Stimulated activated CD4-positive, alpha-beta T cell treated with anti-CD3 and anti-CD28 coated beads, Interleukin-1b, Interleukin-23, amount 100 ng/mL, for 24 hours (primary cell): Measurements from ENCODE around the gene FAM180B.
"Not testable (repeated sequence)": the region's sequence is repeated elsewhere in the genome, so short reads cannot be mapped to it uniquely, and the experiment has no call there.

Experiments
- DNase-seq, 4 experiments: peaks; one replicate each; pipeline ENCODE4 v3.0.0-alpha.2; 2020; ENCODE audit warnings: low read depth in 4 of 4, low spot score in 1 of 4

The FAM180B gene, protein sequence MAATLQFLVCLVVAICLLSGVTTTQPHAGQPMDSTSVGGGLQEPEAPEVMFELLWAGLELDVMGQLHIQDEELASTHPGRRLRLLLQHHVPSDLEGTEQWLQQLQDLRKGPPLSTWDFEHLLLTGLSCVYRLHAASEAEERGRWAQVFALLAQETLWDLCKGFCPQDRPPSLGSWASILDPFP

DNA sequence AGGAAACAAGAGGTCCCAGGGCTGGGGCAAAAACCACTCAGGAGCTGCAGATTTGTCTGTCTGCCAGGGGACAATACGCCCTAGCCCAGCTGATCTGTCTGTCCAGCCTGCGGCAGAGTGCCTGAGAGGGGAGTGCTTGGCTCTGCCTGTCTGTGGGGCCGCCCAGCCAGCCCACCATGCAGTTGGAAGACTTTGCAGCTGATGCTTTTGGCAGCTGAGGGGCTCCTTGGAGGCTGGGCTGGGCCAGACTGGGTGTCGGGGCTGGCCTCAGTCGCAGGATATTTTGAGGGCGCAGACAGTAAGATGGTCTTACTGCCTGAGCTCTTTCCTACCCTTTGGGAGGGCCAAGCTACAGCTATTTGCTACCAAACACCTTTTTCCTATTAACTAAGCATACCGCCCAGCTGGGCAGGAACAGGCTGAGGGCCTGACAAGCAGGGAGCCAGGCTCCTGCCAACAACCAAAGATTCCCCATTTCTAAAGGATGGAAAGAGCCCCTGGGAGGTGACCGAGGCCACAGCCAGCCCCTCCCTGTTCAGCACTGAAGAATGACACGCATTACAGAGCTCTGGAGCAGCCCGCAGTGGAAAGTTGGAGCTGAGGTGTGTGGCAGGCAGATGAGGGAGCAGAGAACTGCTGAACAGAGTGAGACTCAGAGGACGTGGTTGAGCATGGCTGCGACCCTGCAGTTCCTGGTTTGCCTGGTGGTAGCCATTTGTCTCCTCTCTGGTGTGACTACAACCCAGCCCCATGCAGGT, at the start of gene FAM180B:
FAM180B (plus strand) TSS at position 581 of the 758 bp plus-strand sequence; CDS start at position 672, 91 bp downstream.
- no peak for DNase-seq

DNA sequence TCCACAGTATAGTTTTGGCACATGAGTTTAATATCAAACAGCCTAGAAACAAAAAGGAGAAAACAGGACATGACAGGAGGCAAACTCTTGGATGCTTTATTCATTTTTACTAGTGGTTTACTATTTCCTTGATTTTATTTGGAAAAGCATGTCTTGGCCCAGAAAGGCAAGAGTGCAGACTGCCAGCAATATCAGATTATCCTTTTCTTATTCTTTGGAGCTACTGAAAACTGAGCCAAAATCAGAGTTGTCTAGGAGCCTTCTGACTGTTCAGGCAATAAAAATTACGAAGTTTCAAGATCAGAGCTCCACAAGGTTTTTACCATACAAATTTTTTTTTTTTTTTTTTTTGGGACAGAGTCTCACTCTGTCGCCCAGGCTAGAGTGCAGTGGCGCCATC, 49.6 kb upstream of the FAM180B start:
- no peak for DNase-seq

DNA sequence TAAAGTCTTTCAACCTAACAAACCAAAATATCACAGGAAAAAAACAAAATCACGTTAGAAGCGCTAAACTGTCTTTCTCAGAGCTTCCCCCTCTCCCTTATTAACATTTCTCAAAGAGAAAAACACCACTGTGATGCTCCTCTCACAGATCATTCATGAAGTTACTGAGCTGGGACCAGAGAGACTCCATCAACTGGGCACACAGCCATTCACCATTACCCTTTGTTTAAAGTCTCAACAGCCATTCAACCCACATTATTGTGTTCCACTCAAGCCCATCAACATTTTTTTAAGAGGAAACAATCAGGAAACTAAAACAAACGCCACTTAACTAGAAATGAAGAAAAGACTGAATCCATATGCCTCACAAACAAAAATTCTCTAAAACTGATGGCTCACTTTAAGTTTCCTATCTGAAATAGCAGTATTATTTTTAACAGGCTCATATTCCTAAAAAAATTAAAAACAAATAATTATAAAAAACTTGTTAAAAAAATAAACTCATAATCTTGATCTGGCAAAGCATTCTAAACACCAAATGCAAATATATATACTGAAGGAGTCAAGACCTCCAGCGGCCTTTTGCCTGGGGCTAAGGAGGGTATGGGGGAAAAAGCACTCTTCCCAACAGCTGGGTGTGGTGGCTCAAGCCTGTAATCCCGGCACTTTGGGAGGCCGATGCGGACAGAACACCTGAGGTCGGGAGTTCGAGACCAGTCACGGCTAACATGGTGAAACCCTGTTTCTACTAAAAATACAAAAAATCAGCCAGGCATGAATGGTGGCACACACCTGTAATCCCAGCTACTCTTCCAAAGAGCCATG, 47.5 kb upstream of the FAM180B start:
- DNase-seq: no peak

DNA sequence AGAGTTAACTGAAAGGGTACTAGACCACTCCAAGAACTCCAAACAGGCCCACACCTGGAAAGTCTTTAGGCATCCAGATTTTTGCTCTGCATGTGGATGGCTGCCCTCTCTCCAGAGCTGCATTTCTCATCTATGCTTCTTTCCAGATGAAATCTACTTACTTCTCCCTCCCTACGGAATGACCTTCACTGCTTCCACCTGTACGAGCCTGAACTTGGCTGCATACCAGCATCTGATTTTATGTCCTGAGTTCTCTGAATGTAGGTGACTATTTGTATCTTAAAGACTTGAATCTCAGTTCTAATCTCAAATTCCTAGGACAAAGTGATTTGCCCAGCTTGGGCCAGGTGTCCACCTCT, 46.8 kb upstream of the FAM180B start:
- DNase-seq: no peak

DNA sequence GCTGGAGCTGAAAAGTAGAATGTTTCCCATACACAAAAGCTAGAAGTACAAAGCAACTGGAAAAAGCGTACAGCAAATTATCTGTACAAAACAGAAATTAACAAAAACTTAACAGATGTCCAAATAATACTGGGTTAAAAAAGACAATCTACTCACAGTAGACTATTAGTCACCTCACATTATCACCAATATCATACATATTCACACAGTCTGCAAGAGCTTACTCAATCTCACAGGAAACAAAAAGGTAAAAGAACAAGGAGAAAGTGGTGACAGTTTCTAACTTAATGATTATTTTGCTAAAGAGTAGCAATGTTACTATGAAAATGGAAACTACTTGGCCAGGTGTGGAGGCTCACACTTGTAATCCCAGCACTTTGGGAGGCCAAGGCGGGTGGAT, 45.4 kb upstream of the FAM180B start:
- no peak for DNase-seq

DNA sequence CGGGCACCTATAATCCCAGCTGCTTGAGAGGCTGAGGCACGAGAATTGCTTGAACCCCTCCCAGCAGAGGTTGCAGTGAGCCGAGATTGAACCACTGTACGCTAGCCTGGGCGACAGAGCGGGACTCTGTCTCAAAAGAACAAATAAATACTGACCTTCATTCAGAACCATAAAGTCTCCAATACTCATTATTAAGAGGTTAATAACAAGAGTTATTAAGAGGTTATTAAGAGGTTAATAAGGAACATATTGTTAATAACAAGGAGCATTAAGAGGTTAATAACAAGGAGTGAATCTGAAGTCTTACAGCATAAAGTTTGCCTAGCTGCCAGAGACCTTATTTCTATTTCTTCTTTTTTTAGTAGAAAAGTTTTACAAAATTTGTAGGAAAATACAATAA, 41.2 kb upstream of the FAM180B start:
- no peak for DNase-seq

DNA sequence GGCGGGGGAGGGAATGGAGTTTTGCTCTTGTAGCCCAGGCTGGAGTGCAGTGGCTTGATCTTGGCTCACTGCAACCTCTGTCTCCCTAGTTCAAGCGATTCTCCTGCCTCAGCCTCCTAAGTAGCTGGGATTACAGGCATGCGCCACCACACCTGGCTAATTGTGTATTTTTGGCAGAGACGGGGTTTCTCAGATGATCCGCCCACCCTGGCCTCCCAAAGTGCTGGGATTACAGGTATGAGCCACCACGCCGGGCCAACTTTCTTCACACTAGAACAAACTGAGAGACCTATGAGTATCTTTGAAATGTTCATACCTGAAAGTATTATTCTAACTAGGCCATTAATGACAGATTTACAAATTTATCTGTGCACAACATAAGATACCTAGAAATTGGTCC, 40.2 kb upstream of the FAM180B start:
- not testable (repeated sequence) for DNase-seq

DNA sequence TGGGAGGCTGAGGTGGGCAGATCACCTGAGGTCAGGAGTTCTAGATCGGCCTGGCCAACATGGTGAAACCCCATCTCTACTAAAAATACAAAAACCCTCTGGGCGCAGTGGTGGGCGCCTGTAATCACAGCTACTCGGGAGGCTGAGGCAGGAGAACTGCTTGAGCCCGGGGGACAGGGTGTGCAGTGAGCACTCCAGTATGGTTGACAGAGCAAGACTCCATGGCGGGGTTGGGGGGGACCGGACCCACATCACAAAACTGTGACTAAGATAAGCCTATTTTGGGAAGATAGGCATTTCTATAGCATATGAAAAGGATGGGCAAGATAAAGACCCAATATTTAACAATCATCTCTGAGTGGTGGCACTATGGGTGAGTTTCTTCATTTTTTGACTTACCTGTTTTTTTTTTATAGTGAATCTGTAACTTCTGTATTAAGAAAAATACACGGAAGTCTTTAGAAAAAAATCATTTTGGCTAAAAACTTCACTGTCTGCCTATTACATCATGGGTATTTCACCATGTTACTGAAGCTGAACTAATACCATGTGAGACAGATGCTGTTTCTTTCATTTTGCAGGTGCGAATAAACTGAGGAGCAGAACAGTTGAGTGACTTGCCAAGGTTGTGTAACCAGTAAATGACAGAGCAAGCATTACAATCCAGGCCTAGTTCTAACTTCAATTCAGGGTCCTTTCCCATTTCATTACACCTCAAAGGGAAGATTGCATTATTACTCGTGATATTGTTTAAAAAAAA, 36.0 kb upstream of the FAM180B start:
- DNase-seq: no peak

DNA sequence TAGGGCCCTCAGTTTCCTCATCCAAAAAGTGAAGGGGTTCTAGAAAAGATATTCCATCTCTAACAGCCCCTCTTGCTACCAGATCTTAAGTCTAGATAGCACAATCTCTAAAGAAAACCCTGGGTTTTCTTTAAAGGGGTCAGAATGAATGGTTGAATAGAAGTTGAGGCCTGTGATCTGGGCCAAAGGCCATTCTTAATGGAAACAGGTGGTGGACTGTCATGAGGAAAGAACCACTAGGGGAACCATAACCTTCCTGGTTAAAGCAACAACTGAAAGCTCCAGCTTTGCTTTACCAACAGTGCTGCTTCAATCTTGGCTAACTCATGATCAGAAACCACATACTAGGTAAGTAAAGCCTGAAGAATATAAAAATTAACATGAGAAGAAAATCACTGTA, 35.4 kb upstream of the FAM180B start:
- no peak for DNase-seq

DNA sequence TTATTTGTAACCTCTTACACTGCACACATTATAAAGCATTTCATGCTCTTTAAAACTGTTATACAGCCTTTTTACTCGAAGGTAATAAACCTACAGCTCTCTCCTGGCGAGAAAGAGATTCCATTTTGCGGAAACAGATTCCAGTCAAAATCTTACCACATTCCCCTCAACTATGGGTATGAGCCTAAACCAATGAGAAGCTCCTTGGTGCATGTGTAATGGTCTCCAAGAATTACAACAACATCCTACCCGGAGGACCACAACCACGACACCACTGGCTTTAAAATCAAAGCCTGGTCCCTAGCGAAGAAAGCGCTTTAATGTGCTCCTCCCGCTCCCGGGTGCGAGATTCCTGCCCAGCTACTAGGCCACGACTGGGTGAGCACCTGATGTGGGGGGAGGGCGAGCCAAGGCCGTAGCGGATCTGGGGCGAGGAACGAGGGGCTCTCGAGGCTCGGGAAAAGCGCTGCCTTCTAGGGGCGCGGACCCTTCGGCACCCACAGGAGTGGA, 34.4 kb upstream of the FAM180B start:
- DNase-seq: no peak

DNA sequence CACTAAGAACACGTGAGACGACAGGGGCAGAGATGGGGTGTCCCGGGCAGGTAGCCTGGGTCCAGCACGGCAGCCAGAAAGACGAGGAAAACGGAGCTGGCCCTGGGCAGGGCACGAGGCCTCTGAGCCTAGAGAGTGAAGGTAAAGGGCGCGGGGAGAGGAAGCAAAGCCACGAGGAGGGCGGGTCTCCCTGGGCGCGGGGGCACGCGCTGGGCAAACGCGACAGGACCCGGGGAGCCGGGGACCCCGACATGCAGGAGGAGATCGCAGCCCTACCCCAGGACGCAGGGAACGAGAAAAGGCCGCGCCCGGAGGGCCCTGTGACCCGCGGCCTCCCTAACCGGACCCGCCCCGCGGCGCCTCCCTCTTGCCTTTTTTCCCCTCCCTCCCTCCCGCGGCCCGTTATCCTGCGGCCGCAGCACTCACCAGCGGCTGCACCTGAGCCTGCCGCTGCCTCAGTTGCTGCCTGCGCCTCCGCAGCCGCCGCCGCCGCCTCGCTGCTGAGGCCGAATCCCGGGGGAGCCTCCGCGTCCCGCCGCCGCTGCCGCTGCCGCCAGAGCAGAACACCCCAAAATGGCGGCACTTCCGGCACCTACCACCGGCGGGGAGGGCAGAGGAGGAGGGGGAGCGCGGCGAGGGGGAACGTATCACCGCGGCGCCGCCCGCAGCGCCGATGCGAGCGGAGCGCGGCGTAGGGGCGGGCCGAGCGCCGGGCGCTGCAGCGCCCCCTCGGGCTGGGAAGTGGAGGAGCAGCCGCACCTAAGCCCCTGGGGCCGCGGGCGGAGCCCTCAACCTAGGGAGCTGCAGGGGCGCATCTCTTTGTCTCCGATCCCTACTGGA, 33.7 kb upstream of the FAM180B start, which contains the start of gene CELF1:
CELF1 (minus strand) TSS at position 567 of the 840 bp plus-strand sequence. CDS start 53,609 bp downstream, outside the sequence.
- peak; percentile 74 to 90 (median 81) for DNase-seq

DNA sequence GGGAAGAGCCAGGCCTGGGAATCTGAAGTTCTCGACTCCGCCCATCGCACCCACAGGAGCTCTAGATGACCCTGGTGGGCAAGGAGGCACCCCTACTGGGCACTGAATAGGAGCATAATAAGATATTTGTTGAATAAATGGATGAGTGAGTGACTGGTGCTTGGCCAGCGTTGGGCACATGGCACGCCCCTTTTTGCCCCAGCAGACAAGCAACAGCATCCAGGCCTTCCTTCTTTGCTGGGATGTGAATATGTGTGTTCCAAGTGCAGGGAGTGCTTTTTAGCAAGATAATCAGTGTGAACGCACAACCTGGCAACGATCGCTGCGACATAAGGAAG, 33.1 kb upstream of the FAM180B start:
- no peak for DNase-seq

DNA sequence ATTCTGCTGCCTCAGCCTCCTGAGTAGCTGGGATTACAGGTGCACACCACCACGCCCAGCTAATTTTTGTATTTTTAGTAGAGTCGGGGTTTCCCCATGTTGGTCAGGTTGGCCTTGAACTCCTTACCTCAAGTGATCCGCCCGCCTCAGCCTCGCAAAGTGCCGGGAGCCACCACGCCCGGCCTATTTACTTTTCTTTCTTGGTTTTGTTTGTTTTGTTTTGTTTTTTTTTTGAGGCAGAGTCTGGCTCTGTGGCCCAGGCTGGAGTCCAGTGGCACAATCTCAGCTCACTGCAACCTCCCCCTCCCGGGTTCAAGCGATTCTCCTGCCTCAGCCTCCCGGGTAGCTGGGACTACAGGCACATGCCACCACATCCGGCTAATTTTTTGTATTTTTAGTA, 29.5 kb upstream of the FAM180B start:
- not testable (repeated sequence) for DNase-seq

DNA sequence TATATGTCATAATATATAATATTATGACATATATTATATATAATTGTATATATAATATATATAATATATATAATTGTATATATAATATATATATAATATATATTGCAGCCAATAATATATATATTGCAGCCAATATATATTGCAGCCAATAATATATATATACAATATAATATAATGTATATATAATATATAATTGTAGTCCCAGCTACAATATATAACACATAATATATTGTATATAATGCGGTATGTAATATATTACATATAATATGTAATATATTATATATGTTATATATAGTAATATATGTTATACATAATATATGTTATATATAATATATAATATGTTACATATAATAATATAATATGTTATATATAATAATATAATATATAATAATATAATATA, 27.8 kb upstream of the FAM180B start:
- no peak for DNase-seq

DNA sequence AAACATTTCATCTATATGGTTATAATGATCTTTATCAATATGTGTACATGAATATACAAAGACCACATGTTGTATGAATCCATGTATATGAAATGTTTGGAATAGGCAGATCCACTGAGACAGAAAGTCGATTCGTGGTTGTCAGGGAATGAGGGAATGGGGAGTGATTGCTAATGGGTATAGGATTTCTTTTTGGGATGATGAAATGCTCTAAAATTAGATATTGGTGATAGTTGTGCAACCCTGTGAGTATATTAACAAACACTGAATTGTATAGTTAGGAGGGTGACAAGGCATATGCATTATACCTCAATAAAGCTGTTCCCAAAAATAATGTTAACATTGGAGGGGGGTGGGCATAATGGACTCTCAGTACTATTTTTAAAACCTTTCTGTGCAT, 26.1 kb upstream of the FAM180B start:
- no peak for DNase-seq

DNA sequence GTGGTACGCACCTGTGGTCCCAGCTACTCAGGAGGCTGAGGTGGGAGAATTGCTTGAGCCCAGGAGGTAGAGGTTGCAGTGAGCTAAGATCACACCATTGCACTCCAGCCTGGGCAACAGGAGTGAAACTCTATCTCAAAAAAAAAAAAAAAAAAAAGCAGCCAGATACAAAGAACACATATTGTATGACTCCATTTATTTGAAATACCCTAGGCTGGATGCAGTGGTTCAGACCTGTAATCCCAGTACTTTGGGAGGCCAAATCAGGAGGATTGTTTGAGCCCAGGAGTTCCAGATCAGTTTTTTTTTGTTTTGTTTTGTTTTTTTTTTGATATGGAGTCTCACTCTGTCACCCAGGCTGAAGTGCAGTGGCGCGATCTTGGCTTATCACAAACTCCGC, 24.1 kb upstream of the FAM180B start:
- DNase-seq: not testable (repeated sequence)

DNA sequence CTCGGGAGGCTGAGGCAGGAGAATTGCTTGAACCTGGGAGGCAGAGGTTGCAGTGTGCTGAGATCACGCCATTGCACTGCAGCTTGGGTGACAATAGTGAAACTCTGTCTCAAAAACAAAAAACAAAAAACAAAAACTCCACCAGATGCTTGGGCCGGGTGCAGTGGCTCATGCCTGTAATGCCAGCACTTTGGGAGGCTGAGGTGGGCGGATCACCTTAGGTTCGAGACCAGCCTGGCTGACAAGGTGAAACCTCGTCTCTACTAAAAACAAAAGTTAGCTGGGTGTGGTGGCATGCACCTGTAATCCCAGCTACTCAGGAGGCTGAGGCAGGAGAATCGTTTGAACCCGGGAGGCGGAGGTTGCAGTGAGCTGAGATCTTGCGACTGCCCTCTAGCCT, 22.1 kb upstream of the FAM180B start:
- DNase-seq: not testable (repeated sequence)

DNA sequence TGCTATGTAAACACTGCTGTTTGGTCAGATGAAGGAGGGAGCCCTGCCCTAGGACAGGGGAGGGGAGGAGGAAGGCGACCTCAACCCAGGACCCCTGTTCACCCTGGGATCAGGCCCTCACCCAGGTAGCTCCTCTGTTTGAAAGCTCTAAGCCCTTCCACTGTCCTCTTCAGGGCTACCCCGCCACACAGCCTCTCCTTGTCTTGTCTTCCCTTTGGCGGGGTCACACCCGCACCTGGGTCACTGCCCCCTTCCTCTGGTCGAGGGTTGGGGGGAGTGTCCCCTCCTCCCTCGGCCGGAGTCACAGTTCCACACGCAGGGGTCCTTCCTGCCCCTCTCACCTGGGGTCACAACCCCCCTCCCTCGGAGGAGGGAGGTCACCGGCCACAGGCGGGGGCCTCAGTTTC, 21.5 kb upstream of the FAM180B start:
- no peak for DNase-seq

DNA sequence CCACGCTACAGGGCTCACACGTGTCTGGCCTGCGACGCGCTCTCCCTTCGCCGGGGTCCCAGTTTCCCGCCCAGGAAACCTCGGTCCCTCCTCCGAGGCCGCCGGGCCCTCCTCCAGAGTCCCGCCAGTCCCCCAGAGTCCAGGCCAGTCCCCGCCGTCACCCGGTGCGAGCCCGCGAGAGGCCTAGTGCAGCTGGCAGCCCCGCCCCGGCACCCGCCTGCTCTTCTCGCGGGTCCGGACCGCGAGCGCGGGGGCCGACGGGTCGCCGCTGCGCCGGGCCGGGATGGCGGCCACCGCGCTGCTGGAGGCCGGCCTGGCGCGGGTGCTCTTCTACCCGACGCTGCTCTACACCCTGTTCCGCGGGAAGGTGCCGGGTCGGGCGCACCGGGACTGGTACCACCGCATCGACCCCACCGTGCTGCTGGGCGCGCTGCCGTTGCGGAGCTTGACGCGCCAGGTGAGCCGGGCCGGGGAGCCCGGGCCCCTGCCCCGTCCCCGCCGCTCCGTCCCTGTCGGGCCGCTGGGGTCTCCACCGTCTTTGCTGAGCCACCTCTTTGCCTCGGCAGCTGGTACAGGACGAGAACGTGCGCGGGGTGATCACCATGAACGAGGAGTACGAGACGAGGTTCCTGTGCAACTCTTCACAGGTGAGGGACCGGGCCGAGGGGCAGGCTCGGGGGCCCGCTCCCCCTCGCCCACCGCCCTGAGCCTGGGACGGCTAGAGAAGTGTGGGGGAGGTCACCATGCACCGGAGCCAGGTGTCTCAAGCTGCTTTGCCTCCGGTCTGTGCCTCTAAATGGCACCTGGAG, 20.9 kb upstream of the FAM180B start, which contains the start of gene PTPMT1:
PTPMT1 (plus strand) TSS at position 260 of the 809 bp plus-strand sequence; CDS start at position 284, 24 bp downstream.
- peak in 3 of 4 experiments; percentile 21 to 61 (median 56) for DNase-seq
